ENCODE measurements around the gene POMT1. TPM values are rescaled to one million over a fixed set of nuclear protein-coding genes. Genes with fewer than 3 reads are reported as not detected.

POMT1 gene
- total RNA-seq, 1 donor from 2014 or later = 24.6 TPM

DNA sequence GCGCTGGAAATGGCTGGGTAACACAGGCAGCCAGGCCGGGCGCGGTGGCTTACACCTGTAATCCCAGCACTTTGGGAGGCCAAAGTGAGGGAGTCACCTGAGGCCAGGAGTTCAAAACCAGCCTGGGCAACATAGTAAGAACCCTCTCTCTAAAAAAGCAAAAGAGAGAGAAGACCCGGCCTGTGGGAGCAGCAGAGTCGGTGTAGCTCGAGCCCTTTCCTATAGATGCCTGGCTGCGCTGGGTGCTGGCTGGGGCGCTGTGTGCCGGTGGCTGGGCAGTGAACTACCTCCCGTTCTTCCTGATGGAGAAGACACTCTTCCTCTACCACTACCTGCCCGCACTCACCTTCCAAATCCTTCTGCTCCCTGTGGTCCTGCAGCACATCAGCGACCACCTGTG lies 19.1 kb downstream of the POMT1 start:
- intact Hi-C loops (cut with DNase I) = no loop called here
- DNase-seq (ENCODE audit: low spot score) = no peak

DNA sequence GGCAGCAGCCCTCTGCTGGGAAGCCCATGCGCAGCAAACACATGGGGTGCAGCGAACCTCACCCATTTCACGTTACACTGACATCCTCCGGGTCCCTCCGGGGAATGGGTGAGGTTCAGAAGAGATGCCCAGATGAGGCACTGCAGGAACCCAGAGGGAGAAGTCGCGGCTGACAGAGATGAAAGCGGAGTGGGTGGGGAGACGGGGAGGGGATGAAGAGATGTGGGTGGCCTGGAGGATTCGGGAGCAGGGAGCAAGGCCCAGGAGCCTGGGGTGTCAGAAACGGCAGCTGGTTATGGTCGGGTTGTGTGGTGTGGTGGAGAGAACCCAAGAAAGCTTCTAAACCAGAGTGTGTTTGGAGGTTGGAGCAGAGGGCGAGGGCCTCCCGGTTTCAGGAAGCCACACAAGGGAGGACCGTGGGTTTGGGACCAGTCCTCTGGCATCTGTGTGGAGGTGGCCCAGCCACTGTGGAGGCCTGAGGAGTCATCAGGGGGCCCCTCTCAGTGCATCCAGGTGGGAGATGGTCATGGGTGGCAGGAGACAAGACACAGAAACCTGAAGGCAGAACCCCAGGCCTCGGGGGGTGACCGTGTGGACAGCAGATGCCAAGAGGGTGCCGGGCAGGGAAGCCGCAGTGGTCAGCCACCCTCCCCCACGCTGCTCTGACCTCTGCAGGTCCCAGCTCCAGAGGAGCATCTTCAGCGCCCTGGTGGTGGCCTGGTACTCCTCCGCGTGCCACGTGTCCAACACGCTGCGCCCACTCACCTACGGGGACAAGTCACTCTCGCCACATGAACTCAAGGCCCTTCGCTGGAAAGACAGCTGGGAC lies 19.8 kb downstream of the POMT1 start:
- DNase-seq (ENCODE audit: low spot score) = no peak
- intact Hi-C loops (cut with DNase I) = no loop called here

DNA sequence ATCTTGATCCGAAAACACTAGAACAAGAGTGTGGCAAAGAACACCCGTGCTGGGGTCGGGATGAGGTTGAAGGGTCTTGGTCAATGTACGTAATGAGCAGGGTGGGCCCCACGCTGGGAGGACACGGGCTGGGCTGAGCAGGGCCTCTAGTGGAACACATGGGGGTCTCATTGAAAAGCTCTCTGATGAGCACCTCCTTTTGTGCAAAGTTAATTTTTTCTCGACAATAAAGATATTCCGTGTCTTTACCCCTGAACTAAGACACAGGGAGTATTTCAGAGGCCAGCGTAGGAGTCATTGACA lies 20.3 kb downstream of the POMT1 start:
- intact Hi-C loops (cut with DNase I) = no loop called here
- DNase-seq (ENCODE audit: low spot score) = no peak

DNA sequence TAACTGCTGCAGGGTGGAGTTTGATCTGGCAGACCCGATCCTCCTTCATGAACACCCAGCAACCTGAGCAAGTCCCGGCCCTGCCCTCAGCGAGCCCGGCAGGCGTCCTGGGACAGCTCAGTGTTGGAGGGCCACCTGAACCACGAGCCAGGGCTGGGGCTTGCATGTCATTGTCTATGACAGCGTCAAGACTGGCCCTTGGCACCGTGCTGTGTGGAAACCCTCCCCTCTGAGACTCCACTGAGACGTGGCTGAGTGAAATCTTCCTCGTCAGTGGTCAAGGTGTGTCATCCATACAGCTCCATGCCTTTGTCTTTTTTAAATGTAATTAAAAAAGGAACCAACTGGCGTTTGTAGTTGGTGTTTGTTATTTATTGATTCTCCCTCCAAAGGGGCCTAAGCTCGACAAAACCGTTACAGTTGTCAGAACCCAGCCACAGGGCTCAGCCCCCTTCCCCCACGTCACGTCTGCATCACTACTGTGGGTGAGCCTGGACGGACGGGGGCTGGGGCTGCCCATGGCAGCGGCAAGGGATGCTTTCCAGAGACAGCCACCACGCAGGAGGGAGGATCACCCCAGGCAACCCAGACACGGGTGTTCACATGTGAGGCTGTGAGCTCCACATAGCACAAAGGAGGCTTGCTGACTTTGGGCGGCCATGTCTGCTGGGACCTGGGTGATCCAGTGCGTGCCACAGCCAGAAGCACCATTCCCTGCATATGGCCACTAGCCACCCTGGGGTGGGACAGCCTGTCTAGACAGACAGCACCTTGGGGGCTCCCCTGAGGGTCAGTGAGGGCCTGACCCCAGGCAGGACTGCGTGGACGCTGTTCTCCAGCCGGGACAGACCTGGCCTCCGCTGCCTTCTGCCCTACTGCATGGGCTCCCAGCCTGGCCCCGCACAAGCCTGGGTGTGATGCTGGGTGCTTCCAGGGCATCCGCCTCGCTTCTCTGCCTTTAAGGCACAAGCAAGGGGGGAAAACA lies 21.0 kb downstream of the POMT1 start:
- no peak for DNase-seq (ENCODE audit: low spot score)
- intact Hi-C loops (cut with DNase I) = no loop called here

DNA sequence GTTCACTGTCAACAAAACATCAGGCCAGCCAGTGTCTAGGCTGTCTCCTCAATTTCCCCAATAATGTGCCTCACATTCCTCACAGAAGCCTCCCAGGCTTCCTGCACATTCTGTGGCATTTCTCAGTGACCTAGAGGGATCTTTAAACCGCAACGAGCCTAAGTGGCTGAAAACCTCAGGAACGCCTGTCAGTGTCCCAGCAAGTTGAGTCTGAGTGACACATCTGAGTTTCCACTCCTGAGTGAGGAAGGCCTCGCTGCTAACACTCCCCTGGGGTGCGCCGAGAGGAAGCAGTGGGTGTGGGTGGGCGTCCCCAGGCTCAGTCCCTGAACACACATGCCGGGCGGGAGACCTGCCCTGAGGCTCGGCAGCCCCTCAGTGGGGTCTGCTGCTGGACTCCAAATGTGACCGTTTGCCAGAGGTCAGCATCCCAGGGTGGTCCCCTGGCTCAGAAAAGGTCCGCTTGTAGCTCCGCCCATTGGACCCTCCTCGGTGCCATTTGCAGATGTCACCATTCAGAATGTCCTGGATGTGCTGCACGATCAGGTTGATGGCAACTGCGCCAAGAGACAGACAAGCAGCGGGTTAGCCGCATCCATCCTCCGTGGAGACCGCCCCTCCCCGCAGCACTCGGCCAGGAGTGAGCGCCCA lies 22.1 kb downstream of the POMT1 start:
- intact Hi-C loops (cut with DNase I) = no loop called here
- no peak for DNase-seq (ENCODE audit: low spot score)

DNA sequence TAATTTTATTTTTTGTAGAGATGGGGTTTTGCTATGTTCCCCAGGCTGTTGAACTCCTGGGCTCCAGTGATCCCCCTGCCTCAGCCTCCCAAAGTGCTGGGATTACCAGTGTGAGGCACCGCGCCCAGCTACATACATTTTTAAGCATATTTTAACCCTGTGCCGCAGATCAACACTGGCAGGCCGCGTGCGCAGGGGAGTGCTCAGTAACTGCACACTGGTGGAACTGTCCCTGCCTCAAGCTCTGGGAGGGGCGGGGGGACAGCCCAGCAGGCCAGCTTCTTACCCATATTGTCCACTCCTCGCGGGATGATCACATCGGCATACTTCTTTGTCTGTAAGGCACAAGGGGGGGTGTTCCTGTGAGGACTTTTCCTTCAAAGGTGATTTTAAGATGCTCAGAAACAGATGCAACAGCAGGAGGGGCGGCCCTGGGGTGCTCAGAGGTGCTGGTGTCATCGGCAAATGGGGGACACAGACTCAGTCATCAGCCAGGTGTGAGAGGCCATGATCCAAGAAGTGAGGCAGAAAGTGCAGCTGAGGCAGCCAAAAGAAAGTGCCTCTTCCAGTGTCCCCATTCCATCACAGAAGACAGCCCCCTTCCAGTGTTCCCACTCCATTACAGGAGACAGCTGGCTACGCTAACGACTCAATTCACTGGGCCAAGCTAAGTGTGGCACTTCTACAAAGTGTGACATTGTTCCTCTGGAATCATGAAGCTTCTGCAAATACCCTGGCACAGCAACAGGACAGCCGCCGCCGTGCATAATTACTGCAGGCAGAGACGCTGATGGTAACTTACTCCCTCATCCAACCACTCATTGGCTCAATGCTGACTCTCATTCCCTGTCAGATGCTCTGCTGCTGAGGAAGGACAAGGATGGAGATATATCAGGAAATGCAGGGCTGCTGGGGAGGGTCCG lies 23.2 kb downstream of the POMT1 start:
- no peak for DNase-seq (ENCODE audit: low spot score)
- intact Hi-C loops (cut with DNase I) = no loop called here

DNA sequence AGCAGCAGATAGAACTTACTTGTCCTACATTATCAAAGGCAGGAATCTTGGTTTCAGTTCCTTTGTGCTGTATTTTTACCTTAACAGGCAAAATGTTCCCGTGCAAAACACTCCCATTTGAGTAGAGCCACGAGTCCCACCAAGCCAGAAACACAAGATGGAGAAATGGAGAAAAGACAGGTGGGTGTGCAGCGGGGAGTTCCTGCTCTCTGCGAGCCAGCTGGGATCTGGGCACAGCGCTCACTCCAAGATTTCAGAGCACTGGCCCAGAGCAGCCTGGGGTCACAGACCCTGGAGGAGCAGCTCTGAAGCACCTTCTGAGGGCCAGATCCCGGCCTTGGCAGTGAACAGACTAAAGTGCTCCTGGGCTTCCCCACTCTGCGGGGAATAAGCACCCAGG lies 25.5 kb downstream of the POMT1 start:
- DNase-seq (ENCODE audit: low spot score) = no peak
- intact Hi-C loops (cut with DNase I) = no loop called here

DNA sequence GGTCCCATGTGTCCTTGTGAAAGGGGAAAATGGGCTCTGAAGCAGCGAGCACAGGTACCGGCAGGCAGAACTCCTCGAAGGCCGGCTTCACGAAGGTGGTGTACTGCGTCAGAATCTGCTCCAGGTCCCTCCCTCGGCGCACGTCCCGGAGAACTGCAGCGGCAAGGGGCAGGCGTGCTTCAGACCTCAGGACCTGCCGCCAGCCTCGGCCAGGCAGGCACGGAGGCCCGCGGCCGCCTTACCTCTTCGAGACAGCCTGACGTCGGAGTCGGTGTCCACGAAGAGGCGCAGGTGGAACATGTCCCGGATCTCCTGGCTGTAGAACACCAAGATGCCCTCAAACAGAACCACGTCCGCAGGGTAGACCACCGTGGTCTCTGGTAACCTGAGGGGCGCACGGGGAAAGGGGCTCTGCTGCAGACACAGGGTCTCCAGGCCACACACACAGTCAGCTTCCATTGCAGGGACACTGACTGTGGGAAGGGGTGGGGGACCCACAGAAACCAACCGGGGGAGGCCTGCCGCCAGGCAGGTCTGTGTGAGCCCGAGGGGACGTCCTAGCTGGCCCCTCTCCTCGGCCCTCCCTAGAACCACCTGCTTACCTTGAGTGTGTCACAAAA lies 26.3 kb downstream of the POMT1 start:
- intact Hi-C loops (cut with DNase I) = no loop called here
- no peak for DNase-seq (ENCODE audit: low spot score)

DNA sequence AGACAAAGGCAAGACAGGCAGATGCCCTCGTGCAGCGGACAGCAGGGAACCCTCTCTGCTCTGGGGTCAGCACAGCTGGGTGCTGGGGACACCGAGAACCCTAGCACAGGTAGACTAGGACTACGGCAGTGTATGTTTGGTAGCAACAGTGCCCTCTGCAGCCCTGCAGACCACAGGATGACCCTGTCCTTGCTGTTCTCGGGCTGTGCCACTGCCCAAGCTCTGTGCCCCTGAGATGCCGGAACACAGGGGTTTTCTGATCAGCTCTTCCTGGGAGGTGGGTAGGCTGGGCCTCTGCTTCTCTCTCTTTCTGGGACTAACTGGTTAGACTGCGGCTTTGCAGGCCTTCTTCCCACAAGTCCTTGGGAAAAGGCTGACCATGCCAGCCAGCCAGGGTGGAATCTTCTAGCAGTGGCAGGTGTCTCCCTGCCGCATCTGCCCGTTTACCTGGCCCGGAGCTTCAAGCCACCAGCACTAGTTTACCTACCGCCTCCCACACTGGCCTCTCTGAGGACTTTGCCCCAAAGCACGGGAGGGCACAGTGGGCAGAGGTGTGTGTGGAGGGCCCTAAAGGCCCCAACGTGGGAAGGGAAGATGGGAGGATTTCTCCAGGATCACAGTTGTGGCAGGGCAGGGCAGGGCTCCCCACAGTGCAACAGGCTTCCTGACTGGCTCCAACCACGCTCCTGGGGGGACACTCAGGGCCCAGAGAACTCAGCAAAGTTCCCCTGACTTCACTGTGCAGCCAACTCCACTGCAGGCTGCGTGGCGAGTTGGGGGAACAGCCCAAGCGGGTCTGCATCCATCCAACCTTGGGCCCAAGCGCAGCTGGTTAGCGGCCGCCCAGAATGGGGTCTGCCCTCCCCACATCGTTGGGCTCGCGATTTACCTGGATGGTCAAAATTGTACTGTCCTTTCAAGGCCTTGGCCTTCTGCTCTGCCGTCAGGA lies 27.2 kb downstream of the POMT1 start:
- no peak for DNase-seq (ENCODE audit: low spot score)
- intact Hi-C loops (cut with DNase I) = no loop called here

DNA sequence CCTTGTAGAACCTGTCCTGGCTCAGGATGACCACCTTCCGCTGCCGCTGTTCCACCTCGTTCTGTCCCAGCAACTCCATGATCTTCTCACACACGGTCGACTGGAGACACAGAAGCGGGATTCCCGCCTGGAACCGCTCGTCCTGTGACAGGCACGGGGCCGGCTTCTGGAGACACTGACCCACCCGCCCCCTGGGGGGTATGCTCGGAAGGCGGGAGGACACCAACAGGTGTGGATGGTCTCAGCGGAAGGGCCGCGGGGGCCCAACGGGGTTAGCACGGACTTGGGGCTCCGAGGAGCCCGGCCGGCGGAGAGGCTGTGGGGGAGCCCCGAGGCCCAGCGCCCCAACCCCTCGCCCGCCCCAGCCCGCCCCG lies 27.8 kb downstream of the POMT1 start:
- intact Hi-C loops (cut with DNase I) = no loop called here
- DNase-seq (ENCODE audit: low spot score) = no peak

DNA sequence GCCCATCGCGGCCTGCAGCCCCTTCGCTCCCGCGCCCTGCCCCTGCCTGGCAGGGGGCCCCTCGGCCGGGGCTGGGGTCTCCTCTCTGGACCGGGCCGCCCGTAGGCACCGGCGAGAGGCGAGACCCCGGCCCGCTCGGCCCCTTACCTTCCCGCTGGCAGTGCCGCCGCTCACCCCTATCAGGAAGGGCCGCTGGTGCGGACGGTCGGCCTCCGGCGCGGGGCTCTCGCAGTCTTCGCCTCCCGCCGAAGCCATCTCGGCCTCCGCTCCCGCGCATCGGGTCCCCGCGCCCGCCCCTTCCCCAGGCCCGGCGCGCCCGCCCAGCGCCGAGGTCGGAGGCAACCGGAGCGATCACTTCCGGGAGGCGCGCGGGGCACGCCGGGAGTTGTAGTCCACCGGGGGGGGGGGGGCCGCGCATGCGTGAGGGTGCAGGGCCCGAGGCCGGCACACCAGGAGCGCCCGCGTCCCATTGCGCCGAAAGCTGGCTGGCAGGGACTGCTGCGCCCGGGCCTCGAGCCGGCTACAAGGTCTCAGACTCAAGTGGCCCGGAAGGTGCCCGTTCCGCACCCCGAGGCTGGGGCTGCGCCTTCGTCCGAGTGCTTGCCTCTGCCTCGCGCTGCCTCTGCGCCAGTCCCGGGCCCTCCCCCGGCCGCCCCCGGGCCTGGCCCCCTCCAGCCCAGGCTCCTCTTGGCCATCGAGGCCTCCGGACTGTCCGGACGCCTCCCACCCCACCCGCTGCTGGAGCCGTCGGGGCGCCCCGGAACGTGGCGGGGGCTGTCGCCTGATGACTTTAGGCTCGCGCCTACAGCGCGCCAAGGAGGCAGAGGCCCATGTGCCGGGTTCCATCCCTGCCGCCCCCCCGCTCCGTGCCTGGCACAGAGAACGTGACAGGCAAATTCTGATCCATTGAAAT lies 28.5 kb downstream of the POMT1 start, which contains the start of gene UCK1:
TSS of gene UCK1 (minus strand) at position 344 of the 913 bp plus-strand sequence. CDS start at position 255, 89 bp downstream.
- intact Hi-C loops (cut with DNase I) = no loop called here
- DNase-seq (ENCODE audit: low spot score) = peak; percentile 90

DNA sequence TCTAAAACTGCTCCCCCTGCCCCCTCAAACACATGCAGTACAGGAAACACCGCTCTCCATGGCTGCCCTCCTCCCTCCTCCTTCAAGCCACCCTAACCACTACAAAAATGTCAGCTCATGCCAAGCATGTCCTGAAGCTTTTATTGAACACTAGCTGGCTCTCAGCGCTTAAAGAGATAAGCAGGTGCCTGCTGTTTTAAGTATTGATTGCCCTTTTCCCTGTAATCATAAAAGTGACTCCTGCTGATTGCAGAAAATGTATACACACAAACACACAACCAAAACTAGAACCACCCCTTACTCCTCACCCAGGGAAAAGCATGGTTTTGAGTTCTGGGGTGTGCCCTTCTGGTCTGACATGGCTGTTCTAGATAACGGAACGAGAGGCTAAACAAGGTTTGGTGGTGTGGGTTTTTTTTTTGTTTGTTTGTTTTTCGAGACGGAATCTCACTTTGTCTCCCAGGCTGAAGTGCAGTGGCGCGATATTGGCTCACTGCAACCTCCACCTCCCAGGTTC lies 32.1 kb downstream of the POMT1 start:
- no peak for DNase-seq (ENCODE audit: low spot score)
- intact Hi-C loops (cut with DNase I) = no loop called here

DNA sequence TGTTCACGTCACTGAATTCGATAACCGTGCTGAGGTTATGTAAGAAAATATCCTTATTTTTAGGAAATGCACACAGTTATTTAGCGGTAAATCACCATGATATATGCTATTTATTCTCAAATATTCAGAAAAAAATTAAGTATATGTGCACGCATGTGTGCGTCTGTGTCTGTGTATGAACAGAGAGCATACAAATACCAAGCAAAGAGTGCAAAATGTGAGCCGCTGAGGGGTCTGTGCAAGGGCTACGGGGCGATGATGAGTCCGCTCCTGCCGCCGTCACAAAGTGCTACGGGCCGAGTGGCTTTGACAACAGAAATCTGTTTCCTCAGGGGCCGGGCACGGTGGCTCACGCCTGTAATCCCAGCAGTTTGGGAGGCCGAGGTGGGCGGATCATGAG lies 35.2 kb downstream of the POMT1 start:
- no peak for DNase-seq (ENCODE audit: low spot score)
- intact Hi-C loops (cut with DNase I) = no loop called here

DNA sequence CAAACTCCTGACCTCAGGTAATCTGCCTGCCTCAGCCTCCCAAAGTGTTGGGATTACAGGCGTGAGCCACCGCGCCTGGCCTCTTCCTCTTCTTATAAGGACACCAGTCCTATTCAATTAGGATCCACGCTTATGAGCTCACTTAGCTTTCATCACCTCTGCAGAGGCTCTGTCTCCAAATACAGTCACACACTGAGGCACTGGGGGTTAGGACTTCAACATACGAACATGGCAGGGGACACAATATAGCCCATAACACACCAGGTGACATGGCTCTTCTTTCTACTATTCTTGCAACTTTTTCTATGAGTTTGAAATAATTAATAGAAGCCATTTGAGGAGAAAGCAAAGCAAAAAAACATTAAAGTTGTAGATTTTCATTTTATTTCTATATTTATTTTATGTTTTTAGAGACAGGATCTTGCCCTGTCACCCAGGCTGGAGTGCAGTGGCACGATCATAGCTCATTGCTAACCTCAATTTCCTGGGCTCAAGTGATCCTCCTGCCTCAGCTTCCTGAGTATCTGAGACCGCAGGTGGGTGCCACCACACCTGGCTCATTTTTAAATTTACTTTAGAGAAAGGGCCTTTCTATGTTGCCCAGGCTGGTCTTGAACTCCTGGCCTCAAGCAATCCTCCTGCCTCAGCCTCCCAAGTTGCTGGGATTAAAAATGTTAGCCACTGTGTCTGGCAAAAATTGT lies 36.7 kb downstream of the POMT1 start:
- no peak for DNase-seq (ENCODE audit: low spot score)
- intact Hi-C loops (cut with DNase I) = no loop called here

DNA sequence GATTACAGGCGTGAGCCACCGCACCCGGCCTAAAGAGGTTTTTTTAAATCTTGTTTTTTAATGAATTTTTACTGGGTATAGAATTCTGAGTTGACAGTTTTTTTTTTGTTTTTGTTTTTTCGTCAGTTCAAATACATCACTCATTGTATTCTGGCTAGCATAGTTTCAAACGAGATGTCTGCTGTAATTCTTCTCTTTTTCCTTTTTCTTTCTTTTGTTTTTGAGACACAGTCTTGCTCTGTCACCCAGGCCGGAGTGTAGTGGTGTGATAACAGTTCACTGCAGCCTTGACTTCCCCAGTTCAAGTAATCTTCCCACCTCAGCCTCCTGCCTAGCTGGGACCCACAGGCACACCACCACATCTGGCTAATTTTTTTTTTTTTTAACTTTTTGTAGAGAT lies 40.4 kb downstream of the POMT1 start:
- DNase-seq (ENCODE audit: low spot score) = no peak
- intact Hi-C loops (cut with DNase I) = no loop called here
